ENCODE measurements around the gene SLC16A10.
"Not testable (repeated sequence)": the region's sequence is repeated elsewhere in the genome, so short reads cannot be mapped to it uniquely, and the experiment has no call there.

GRCh38 chr6:111061985-111062384 is 25.3 kb upstream of the SLC16A10 start:
- not testable (repeated sequence) for TF ChIP-seq EZH2 (IDR thresholded peaks at IDR 0.05; ENCODE audit: low read depth); CTCF (conservative IDR thresholded peaks at IDR 0.05)

Measured in PC-9 (cell line).